H1 (cell line): ENCODE measurements around the gene TMEM176B. TPM values are rescaled to one million over a fixed set of nuclear protein-coding genes. Genes with fewer than 3 reads are reported as not detected.

Experiments
- CTCF ChIA-PET: fragments of 300-600 bp; sonication (Branson Sonifier 250); formaldehyde crosslinking; loops from one replicate; lab custom pipeline; 2021; ENCODE audit not compliant: partially characterized antibody; lab: Charles Lee
- POLR2A ChIA-PET: fragments of 300-600 bp; sonication (Branson Sonifier 250); formaldehyde crosslinking; loops from one replicate; lab custom pipeline; 2021; ENCODE audit warnings: inconsistent platforms; ENCODE audit not compliant: partially characterized antibody; lab: Charles Lee
- DNase-seq, 2 experiments: peaks; one replicate each; pipeline versions ENCODE4 v3.0.0 to v3.0.0-alpha.2; 2010 to 2022; ENCODE audit warnings: low spot score in 2 of 2, low read depth in 1 of 2, mixed read lengths in 1 of 2
- FAIRE-seq: peaks from 2 replicates; lab custom pipeline; 2011; peaks lifted over from hg19 to GRCh38; lab: Jason Lieb, UNC
- H2AFZ ChIP-seq: 2 replicates; pipeline ENCODE4 v1.8.1; 2012; ENCODE audit warnings: low read length, inconsistent platforms
- H2AK5ac ChIP-seq: 2 replicates; pipeline ENCODE4 v1.6.1; 2013; ENCODE audit warnings: low read depth, low read length
- H2BK120ac ChIP-seq: replicated peaks from 2 replicates; pipeline ENCODE3; 2013; ENCODE audit warnings: low read depth, low read length, inconsistent platforms
- H2BK12ac ChIP-seq: 2 replicates; pipeline ENCODE4 v1.6.1; 2013; ENCODE audit warnings: low read depth, low read length
- H2BK15ac ChIP-seq: 2 replicates; pipeline ENCODE4 v1.6.1; 2013; ENCODE audit warnings: low read length
- H2BK20ac ChIP-seq: 2 replicates; pipeline ENCODE4 v1.6.1; 2013; ENCODE audit warnings: low read length
- H2BK5ac ChIP-seq: 2 replicates; pipeline ENCODE4 v1.6.1; 2013; ENCODE audit warnings: low read depth, low read length
- H3K14ac ChIP-seq: 2 replicates; pipeline ENCODE4 v1.6.1; 2013; ENCODE audit warnings: inconsistent platforms; ENCODE audit not compliant: insufficient read length
- H3K18ac ChIP-seq: 2 replicates; pipeline ENCODE4 v1.6.1; 2013; ENCODE audit warnings: low read length; ENCODE audit errors: extremely low read depth
- H3K23ac ChIP-seq: 2 replicates; pipeline ENCODE4 v1.6.1; 2013; ENCODE audit warnings: inconsistent platforms; ENCODE audit not compliant: insufficient read length
- H3K23me2 ChIP-seq: 2 replicates; pipeline ENCODE4 v1.6.1; 2013; ENCODE audit warnings: low read depth, low read length
- H3K27ac ChIP-seq: 2 replicates; pipeline ENCODE4 v1.6.1; 2011; ENCODE audit warnings: low read depth, low read length, inconsistent platforms
- H3K27me3 ChIP-seq, 4 experiments: replicated peaks in 1 of 4; 1 replicate in 1 of 4; 2 replicates in 3 of 4; pipeline versions ENCODE4 v1.6.1 to v1.8.1; 2011 to 2013; ENCODE audit warnings: low read length in 3 of 4, mild to moderate bottlenecking in 3 of 4, inconsistent platforms in 2 of 4, mixed read lengths in 2 of 4, moderate library complexity in 1 of 4; ENCODE audit not compliant: control insufficient read depth in 3 of 4, insufficient read depth in 3 of 4; ENCODE audit errors: extremely low read depth in 1 of 4
- H3K36me3 ChIP-seq, 4 experiments: 2 replicates each; pipeline versions ENCODE4 v1.6.1 to v1.8.1; 2011 to 2013; ENCODE audit warnings: mild to moderate bottlenecking in 4 of 4, low read length in 3 of 4, moderate library complexity in 2 of 4, control low read depth in 1 of 4, inconsistent platforms in 1 of 4; ENCODE audit not compliant: insufficient read depth in 4 of 4, control insufficient read depth in 2 of 4
- H3K4ac ChIP-seq: replicated peaks from 2 replicates; pipeline ENCODE3; 2013; ENCODE audit warnings: low read length, low read depth, mixed read lengths, inconsistent platforms; ENCODE audit not compliant: insufficient read length
- H3K4me1 ChIP-seq, 4 experiments: replicated peaks in 1 of 4; 1 replicate in 1 of 4; 2 replicates in 3 of 4; pipeline versions ENCODE4 v1.6.1 to v1.8.1; 2011 to 2013; ENCODE audit warnings: low read length in 3 of 4, inconsistent platforms in 2 of 4, mixed read lengths in 1 of 4; ENCODE audit not compliant: insufficient read depth in 4 of 4, control insufficient read depth in 3 of 4
- H3K4me2 ChIP-seq, 2 experiments: 2 replicates each; pipeline versions ENCODE4 v1.6.1 to v1.8.1; 2011 to 2013; ENCODE audit warnings: low read depth in 2 of 2, low read length in 2 of 2, control low read depth in 1 of 2, inconsistent platforms in 1 of 2, mild to moderate bottlenecking in 1 of 2; ENCODE audit not compliant: insufficient read depth in 1 of 2
- H3K4me3 ChIP-seq, 4 experiments: fragments of 200-600, 300-600 bp in 1 of 4; sonication (generic), shearing (Covaris generic), sonication (Bioruptor Twin) in 1 of 4; 2 replicates each; pipeline versions ENCODE4 v1.5.1 to v1.8.1; 2011 to 2016; ENCODE audit warnings: low read length in 4 of 4, low read depth in 3 of 4, control low read depth in 2 of 4, inconsistent platforms in 2 of 4, mild to moderate bottlenecking in 2 of 4, mixed read lengths in 1 of 4, moderate library complexity in 1 of 4; ENCODE audit not compliant: insufficient read depth in 2 of 4; ENCODE audit errors: extremely low read depth in 1 of 4
- H3K56ac ChIP-seq: replicated peaks from 2 replicates; pipeline ENCODE3; 2013; ENCODE audit warnings: low read depth, mild to moderate bottlenecking, mixed read lengths, low read length, inconsistent platforms; ENCODE audit not compliant: insufficient read length
- H3K79me1 ChIP-seq: 2 replicates; pipeline ENCODE4 v1.6.1; 2013; ENCODE audit warnings: low read depth, low read length, control low read depth
- H3K79me2 ChIP-seq, 2 experiments: 2 replicates each; pipeline versions ENCODE4 v1.6.1 to v1.8.1; 2012 to 2013; ENCODE audit warnings: low read length in 2 of 2, mild to moderate bottlenecking in 2 of 2, inconsistent platforms in 1 of 2; ENCODE audit not compliant: insufficient read depth in 2 of 2, control insufficient read depth in 1 of 2
- H3K9ac ChIP-seq, 4 experiments: replicated peaks in 1 of 4; 1 replicate in 1 of 4; 2 replicates in 3 of 4; pipeline versions ENCODE4 v1.6.1 to v1.8.1; 2011 to 2013; ENCODE audit warnings: low read depth in 3 of 4, low read length in 3 of 4, control low read depth in 2 of 4, mild to moderate bottlenecking in 2 of 4, moderate library complexity in 2 of 4, inconsistent platforms in 1 of 4; ENCODE audit errors: extremely low read depth in 1 of 4
- H3K9me3 ChIP-seq, 2 experiments: 2 replicates each; pipeline versions ENCODE4 v1.6.1 to v1.8.1; 2012 to 2013; ENCODE audit warnings: mild to moderate bottlenecking in 2 of 2, moderate library complexity in 2 of 2, control low read depth in 1 of 2, inconsistent platforms in 1 of 2, low read depth in 1 of 2, low read length in 1 of 2, mixed read lengths in 1 of 2; ENCODE audit not compliant: insufficient read depth in 2 of 2
- H4K20me1 ChIP-seq, 2 experiments: replicated peaks in 1 of 2; 2 replicates each; pipeline versions ENCODE3 to v1.8.1; 2011 to 2013; ENCODE audit warnings: inconsistent platforms in 2 of 2, low read length in 2 of 2, mild to moderate bottlenecking in 1 of 2; ENCODE audit not compliant: insufficient read depth in 2 of 2, control insufficient read depth in 1 of 2
- H4K5ac ChIP-seq: 2 replicates; pipeline ENCODE4 v1.6.1; 2013; ENCODE audit warnings: low read length, low read depth, mixed read lengths, inconsistent platforms; ENCODE audit not compliant: insufficient read length
- H4K8ac ChIP-seq: 2 replicates; pipeline ENCODE4 v1.8.0; 2013; ENCODE audit warnings: mild to moderate bottlenecking, moderate library complexity, low read length, inconsistent platforms; ENCODE audit not compliant: insufficient read depth; ENCODE audit errors: extremely low read depth
- H4K91ac ChIP-seq: replicated peaks from 2 replicates; pipeline ENCODE3; 2013; ENCODE audit warnings: low read length, mixed read lengths, inconsistent platforms; ENCODE audit not compliant: insufficient read length
- BRCA1 ChIP-seq: IDR thresholded peaks from 2 replicates; pipeline ENCODE4 v1.6.1; 2012; ENCODE audit warnings: low read depth, low read length, improper control_type of control experiment
- HDAC2 ChIP-seq, 2 experiments: fragments of 300-600 bp in 1 of 2; sonication (generic) in 1 of 2; IDR thresholded peaks; 2 replicates each; pipeline ENCODE4 v1.6.1; 2011 to 2012; ENCODE audit warnings: low read depth in 2 of 2, low read length in 2 of 2, mild to moderate bottlenecking in 2 of 2, moderate library complexity in 2 of 2, borderline replicate concordance in 1 of 2, inconsistent platforms in 1 of 2
- POLR2A ChIP-seq, 2 experiments: IDR thresholded peaks; 1 replicate in 1 of 2; 2 replicates in 1 of 2; pipeline ENCODE4 v1.6.1; 2011; ENCODE audit warnings: low read depth in 2 of 2, low read length in 2 of 2, mild to moderate bottlenecking in 2 of 2; ENCODE audit errors: control extremely low read depth in 1 of 2
- SP1 ChIP-seq: IDR thresholded peaks from 2 replicates; pipeline ENCODE4 v1.6.1; 2011; ENCODE audit warnings: low read depth, low read length
- ZNF274 ChIP-seq: IDR thresholded peaks from 2 replicates; pipeline ENCODE4 v1.7.0; 2012; ENCODE audit warnings: low read length, borderline replicate concordance; ENCODE audit errors: extremely low read depth
- WGBS, 2 experiments: shearing (Covaris generic) in 1 of 2; methylation state at CpG; one replicate each; pipeline versions ENCODE4 v1.1.6 to v1.1.7; 2013 to 2015; ENCODE audit warnings: low lambda C conversion rate in 2 of 2, mixed read lengths in 2 of 2, inconsistent platforms in 1 of 2, low coverage in 1 of 2, missing lambda C conversion rate in 1 of 2; ENCODE audit not compliant: insufficient replicate concordance in 2 of 2, insufficient coverage in 1 of 2, insufficient read length in 1 of 2; ENCODE audit errors: extremely low coverage in 1 of 2, missing lambda C conversion rate in 1 of 2; 5-methylcytosine and 5-hydroxymethylcytosine counted together
- polyA plus RNA-seq, 7 experiments: library from polyadenylated mRNA; depleted of rRNA in 3 of 7; stranded (reverse) in 5 of 7; unstranded in 2 of 7; fragments of >200 nt in 5 of 7; fragments of 200-250 nt in 2 of 7; gene quantifications; 1 replicate in 5 of 7; 2 replicates in 1 of 7; 4 replicates in 1 of 7; pipeline versions ENCODE4 v1.2.1 to v1.2.3, GENCODE V29; 2011 to 2013; ENCODE audit warnings: missing spikeins in 2 of 7, mixed read lengths in 2 of 7
- total RNA-seq: library from RNA; stranded (reverse); fragmentation: NEBNext Ultra II Directional; extraction: Animal tissue kit (Norgen Biotek cat#: 25700); gene quantifications from 2 replicates; pipeline ENCODE4 v1.2.1, GENCODE V29; 2021

Gene TMEM176B
- total and polyA plus RNA-seq, 2 of the 8 experiments (the other 6 are each of a cell fraction or from before 2014, with no cell fraction given), result 1.2 to 2.1 TPM

- ChIA-PET POLR2A (no interaction called here), CTCF (interaction anchor here (0.5 to 3.8 kb wide), 7 partner anchors 9 to 219 kb away, joined by 3 to 50 read pairs (median 3); partner anchors contain the start of gene AOC1)
- no peak overlapping the region for H3K9ac ChIP-seq
- no peak overlapping the region for H3K4me2 ChIP-seq
- no peaks in the 10 kb centered on the region for H4K20me1 ChIP-seq
- WGBS, 2 experiments, result 67% methylated on average over 3 of the region's 3 CpGs; no CpG with 5 or more reads in 1 of the 2 experiments
- no peak overlapping the region for H4K91ac ChIP-seq
- no peak overlapping the region for H2AFZ ChIP-seq
- no peak overlapping the region for H3K4me3 ChIP-seq
- no peak overlapping the region for H4K5ac ChIP-seq
- no peak overlapping the region for H2BK12ac ChIP-seq
- H4K8ac ChIP-seq, result no peak overlapping the region
- H3K18ac ChIP-seq, result no peak overlapping the region
- no peaks in the 10 kb centered on the region for H3K4me1 ChIP-seq
- no peaks in the 10 kb centered on the region for H3K27me3 ChIP-seq
- H3K36me3 ChIP-seq, result no peaks in the 10 kb centered on the region
- no peaks in the 10 kb centered on the region for H3K79me1 ChIP-seq
- H3K79me2 ChIP-seq, result no peaks in the 10 kb centered on the region
- H2BK15ac ChIP-seq, result no peak overlapping the region
- no peak overlapping the region for H3K14ac ChIP-seq
- no peak overlapping the region for H3K56ac ChIP-seq
- FAIRE-seq (no peak), DNase-seq (no peak)
- no peak overlapping the region for H2BK5ac ChIP-seq
- no peak overlapping the region for H2BK120ac ChIP-seq
- no peak overlapping the region for H2BK20ac ChIP-seq
- no peak for TF ChIP-seq BRCA1
- TF ChIP-seq POLR2A (IDR thresholded peaks at IDR 0.05; ENCODE audit: control extremely low read depth in 1 of 2, low read depth in 2 of 2, low read length in 2 of 2), result no peak
- TF ChIP-seq SP1, result no peak
- no peak for TF ChIP-seq HDAC2 (IDR thresholded peaks at IDR 0.05; ENCODE audit: borderline replicate concordance in 1 of 2, low read depth in 2 of 2, low read length in 2 of 2)
- no peak for TF ChIP-seq ZNF274
- H3K23ac ChIP-seq, result no peak overlapping the region
- H2AK5ac ChIP-seq, result no peak overlapping the region
- no peak overlapping the region for H3K4ac ChIP-seq
- H3K9me3 ChIP-seq, result no peaks in the 10 kb centered on the region
- no peak overlapping the region for H3K27ac ChIP-seq
- H3K23me2 ChIP-seq, result no peaks in the 10 kb centered on the region
These were observed 19.1 kb downstream of the TMEM176B start for GRCh38 chr7:150781103-150781502.
